Cardiac muscle cell (in vitro differentiated cells and primary cell): ENCODE results near the gene SERAC1. TPM values are rescaled to one million over a fixed set of nuclear protein-coding genes. Genes with fewer than 3 reads are reported as not detected.

Source experiments
- DNase-seq, 2 donors: peaks; one replicate each; pipeline versions ENCODE4 v3.0.0 to v3.0.0-alpha.2; 2010 to 2017; ENCODE audit warnings: low read depth in 1 of 2, low spot score in 1 of 2
- H3K27ac ChIP-seq: fragments of 200-600 bp; sonication (generic); 2 replicates; pipeline ENCODE4 v1.5.1; 2016
- H3K27me3 ChIP-seq: fragments of 200-600 bp; sonication (generic); 2 replicates; pipeline ENCODE4 v1.6.0; 2016; ENCODE audit warnings: control low read depth
- H3K36me3 ChIP-seq: fragments of 200-600 bp; sonication (generic); 2 replicates; pipeline ENCODE4 v1.5.1; 2016; ENCODE audit warnings: control low read depth
- H3K4me1 ChIP-seq: fragments of 200-600 bp; sonication (generic); 2 replicates; pipeline ENCODE4 v1.8.1; 2017; ENCODE audit warnings: low read depth, mild to moderate bottlenecking, mixed run types
- H3K4me3 ChIP-seq: fragments of 200-600 bp; sonication (generic); 2 replicates; pipeline ENCODE4 v1.5.1; 2016; ENCODE audit warnings: mild to moderate bottlenecking
- H3K9me3 ChIP-seq: fragments of 200-600 bp; sonication (generic); 2 replicates; pipeline ENCODE4 v1.5.1; 2017; ENCODE audit warnings: low read depth, mild to moderate bottlenecking, control low read depth
- polyA plus RNA-seq: library from polyadenylated mRNA; unstranded; fragments of >200 nt; fragmentation: Nextera tagmentation; extraction: Ambion mirVana; gene quantifications from 2 replicates; pipeline ENCODE4 v1.2.1, GENCODE V29; 2016
- total RNA-seq: library from RNA; depleted of rRNA; stranded (reverse); fragments of >200 nt; gene quantifications from 2 replicates; pipeline ENCODE4 v1.2.3, GENCODE V29; 2016
- TF ChIP-seq, protein P1 (sequence below): IDR thresholded peaks from 2 replicates; pipeline ENCODE4 v1.5.1; 2012; ENCODE audit warnings: low read depth, mild to moderate bottlenecking, low read length

The SERAC1 gene
- total and polyA plus RNA-seq, 2 experiments from 2014 or later, result 8.7 to 10.2 TPM

DNA sequence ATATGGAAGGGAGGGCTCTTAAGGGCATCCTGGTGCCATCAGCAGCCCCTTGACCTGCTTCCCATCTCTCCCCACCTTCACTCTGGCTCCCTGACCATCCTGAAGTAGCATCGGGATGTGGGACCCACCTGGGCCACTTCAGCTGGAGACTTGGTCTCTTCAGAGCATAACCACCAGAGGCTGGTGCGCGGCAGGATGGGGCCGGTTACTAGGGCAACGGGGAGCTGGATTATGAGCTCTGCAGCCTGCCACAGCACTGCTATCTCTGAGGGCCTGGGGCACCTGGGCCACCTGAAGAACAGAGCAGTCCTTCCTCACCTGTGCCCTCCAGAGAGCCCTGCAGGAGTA lies 106.7 kb downstream of the SERAC1 start:
- H3K36me3 ChIP-seq, result no peaks in the 10 kb centered on the region
- no peak overlapping the region for H3K27ac ChIP-seq
- TF ChIP-seq, protein P1, sequence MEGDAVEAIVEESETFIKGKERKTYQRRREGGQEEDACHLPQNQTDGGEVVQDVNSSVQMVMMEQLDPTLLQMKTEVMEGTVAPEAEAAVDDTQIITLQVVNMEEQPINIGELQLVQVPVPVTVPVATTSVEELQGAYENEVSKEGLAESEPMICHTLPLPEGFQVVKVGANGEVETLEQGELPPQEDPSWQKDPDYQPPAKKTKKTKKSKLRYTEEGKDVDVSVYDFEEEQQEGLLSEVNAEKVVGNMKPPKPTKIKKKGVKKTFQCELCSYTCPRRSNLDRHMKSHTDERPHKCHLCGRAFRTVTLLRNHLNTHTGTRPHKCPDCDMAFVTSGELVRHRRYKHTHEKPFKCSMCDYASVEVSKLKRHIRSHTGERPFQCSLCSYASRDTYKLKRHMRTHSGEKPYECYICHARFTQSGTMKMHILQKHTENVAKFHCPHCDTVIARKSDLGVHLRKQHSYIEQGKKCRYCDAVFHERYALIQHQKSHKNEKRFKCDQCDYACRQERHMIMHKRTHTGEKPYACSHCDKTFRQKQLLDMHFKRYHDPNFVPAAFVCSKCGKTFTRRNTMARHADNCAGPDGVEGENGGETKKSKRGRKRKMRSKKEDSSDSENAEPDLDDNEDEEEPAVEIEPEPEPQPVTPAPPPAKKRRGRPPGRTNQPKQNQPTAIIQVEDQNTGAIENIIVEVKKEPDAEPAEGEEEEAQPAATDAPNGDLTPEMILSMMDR, result no peak
- no peaks in the 10 kb centered on the region for H3K4me1 ChIP-seq
- no peak for DNase-seq
- no peak overlapping the region for H3K4me3 ChIP-seq
- no peaks in the 10 kb centered on the region for H3K27me3 ChIP-seq
- no peaks in the 10 kb centered on the region for H3K9me3 ChIP-seq

DNA sequence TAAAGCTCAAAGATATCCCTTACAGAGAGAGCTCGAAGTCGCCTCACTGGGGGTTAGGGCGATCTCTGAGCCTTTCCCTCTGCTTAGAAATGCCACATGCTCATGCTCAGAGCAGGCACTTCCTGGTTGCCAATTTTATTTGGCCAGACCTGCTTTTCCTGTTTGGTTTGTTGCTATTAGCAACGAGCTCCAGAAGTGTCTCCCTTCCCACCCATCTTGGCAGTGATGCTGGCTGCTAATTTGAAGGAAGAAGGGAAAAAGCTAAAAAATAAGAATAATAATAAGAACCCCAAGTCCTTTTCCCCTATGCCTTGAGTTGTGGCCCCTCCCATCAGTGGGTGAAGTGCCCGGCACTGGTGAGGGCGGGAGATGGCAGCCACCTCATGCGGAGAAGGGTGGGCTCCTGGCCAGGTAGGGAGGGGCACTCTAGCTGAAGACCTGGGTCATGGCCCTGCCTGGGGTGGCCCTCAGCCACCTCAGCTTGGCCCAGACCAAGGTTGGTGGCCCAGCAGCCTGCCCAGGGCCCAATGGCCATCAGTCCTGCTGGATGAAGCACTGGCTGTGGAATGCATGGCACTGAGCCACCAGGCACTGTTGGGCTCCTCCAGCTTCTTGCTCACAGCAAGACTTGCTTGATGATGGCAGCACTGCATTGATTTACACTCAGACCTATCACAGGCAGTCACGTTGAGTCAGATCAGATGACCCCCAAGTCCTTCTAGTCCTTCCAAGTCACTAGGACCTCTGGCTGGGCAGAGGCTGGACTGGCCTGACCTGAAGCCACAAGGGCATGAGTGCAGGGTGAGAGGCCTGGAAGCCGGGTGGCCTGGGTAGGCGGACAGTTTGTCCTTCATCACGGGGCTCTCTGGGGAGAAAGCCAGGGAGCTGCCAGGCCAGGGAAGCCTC lies 107.4 kb downstream of the SERAC1 start:
- DNase-seq, result peak in 1 of 2 donors; percentile 96
- Histone ChIP-seq H3K4me1 (no peaks in the 10 kb centered on the region), H3K9me3 (no peaks in the 10 kb centered on the region), H3K36me3 (no peaks in the 10 kb centered on the region), H3K27ac (no peak overlapping the region), H3K27me3 (no peaks in the 10 kb centered on the region), H3K4me3 (no peak overlapping the region)
- TF ChIP-seq, protein P1, result no peak

Other genes with a start within 250 kb of the SERAC1 start
- gene SYNJ2, start 186.4 kb downstream of the SERAC1 start, total RNA-seq, result 1.3 and 2.9 TPM in 2 replicates
- 2.1 and 2.8 TPM in 2 replicates for gene SYNJ2, start 186.4 kb downstream of the SERAC1 start, polyA plus RNA-seq
- gene GTF2H5, start 88 bp upstream of the SERAC1 start, total RNA-seq, result 4.1 and 5.2 TPM in 2 replicates
- 52.8 and 64.1 TPM in 2 replicates for gene GTF2H5, start 88 bp upstream of the SERAC1 start, polyA plus RNA-seq
- gene TULP4, start 144.2 kb upstream of the SERAC1 start, total RNA-seq, result 92.8 and 118 TPM in 2 replicates
- gene TULP4, start 144.2 kb upstream of the SERAC1 start, polyA plus RNA-seq, result 20.0 and 24.4 TPM in 2 replicates